GM10248 (cell line): ENCODE data around the gene TAS1R3.

Source experiments
- CTCF ChIA-PET: fragments of 300-600 bp; sonication (Branson Sonifier 250); formaldehyde crosslinking; extraction: SDS; loops from one replicate; lab custom pipeline; 2021; ENCODE audit warnings: antibody characterized with exemption; lab: Yijun Ruan, JAX
- POLR2A ChIA-PET: fragments of 350-650 bp; sonication (Branson Sonifier 250); formaldehyde crosslinking; extraction: SDS; loops from one replicate; lab custom pipeline; 2020; ENCODE audit warnings: antibody characterized with exemption; lab: Yijun Ruan, JAX
- DNase-seq: peaks from one replicate; pipeline ENCODE4 v3.0.0; 2012; ENCODE audit errors: extremely low spot score
- TF ChIP-seq, protein P1 (sequence below): IDR thresholded peaks from 2 replicates; pipeline ENCODE4 v1.5.1; 2012; ENCODE audit warnings: mild to moderate bottlenecking, low read depth; ENCODE audit errors: extremely low read depth, missing control alignments, control extremely low read depth

The TAS1R3 gene

DNA sequence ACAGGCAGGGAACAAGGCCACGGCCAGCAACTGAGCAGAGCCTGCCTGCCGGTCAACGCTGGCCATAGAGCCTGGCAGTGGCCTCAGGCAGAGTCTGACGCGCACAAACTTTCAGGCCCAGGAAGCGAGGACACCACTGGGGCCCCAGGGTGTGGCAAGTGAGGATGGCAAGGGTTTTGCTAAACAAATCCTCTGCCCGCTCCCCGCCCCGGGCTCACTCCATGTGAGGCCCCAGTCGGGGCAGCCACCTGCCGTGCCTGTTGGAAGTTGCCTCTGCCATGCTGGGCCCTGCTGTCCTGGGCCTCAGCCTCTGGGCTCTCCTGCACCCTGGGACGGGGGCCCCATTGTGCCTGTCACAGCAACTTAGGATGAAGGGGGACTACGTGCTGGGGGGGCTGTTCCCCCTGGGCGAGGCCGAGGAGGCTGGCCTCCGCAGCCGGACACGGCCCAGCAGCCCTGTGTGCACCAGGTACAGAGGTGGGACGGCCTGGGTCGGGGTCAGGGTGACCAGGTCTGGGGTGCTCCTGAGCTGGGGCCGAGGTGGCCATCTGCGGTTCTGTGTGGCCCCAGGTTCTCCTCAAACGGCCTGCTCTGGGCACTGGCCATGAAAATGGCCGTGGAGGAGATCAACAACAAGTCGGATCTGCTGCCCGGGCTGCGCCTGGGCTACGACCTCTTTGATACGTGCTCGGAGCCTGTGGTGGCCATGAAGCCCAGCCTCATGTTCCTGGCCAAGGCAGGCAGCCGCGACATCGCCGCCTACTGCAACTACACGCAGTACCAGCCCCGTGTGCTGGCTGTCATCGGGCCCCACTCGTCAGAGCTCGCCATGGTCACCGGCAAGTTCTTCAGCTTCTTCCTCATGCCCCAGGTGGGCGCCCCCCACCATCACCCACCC lies at the start of gene TAS1R3:
Gene TAS1R3 (plus strand): TSS at position 213 of the 898 bp plus-strand sequence. CDS start 66 bp downstream, at position 279.
- no peak for DNase-seq
- ChIA-PET CTCF (no interaction called here), POLR2A (interaction anchor here (0.6 kb wide), 1 partner anchor 577 kb away, joined by 4 read pairs; no protein-coding TSS in a partner anchor)

DNA sequence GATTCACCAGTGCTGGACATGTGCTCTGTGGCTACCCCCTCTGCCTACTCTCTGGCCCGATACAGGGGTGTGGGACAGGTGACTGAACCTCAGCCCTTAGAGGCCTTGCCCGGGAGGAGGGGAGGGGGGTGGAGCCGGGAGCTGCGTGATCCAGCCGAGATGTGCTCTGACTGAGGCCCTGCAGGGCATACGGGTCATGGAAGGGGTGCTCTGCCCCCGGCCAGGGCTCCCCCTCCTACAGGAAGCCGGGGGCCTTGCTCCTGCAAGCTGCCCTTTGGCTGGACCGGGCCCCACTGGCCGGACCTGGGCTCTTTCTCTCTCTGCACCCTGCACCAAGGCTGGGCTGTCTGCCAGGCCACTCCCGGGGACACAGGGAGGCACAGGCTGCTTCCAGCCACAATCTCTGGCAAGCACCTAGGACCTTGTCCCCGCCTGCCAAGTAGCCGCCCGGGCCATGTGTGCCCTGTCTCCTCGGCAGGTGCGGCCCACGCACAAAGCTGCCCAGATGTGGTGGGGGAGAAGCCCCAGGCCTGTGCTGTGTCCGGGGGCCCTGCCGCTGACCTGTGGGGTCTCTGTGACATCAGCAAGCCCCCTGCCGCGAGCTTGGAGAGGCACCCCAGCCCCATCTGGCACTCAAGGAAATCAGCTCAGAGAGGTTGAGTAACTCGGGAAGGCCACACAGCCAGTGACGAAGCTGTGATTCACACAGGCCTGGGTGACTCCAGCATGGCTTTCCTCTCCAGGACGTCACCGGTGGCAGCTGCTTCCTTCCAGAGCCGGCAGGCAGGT lies 49.4 kb upstream of the TAS1R3 start:
- TF ChIP-seq, protein P1, sequence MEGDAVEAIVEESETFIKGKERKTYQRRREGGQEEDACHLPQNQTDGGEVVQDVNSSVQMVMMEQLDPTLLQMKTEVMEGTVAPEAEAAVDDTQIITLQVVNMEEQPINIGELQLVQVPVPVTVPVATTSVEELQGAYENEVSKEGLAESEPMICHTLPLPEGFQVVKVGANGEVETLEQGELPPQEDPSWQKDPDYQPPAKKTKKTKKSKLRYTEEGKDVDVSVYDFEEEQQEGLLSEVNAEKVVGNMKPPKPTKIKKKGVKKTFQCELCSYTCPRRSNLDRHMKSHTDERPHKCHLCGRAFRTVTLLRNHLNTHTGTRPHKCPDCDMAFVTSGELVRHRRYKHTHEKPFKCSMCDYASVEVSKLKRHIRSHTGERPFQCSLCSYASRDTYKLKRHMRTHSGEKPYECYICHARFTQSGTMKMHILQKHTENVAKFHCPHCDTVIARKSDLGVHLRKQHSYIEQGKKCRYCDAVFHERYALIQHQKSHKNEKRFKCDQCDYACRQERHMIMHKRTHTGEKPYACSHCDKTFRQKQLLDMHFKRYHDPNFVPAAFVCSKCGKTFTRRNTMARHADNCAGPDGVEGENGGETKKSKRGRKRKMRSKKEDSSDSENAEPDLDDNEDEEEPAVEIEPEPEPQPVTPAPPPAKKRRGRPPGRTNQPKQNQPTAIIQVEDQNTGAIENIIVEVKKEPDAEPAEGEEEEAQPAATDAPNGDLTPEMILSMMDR: no peak
- POLR2A ChIA-PET: no interaction called here
- CTCF ChIA-PET: interaction anchor here (0.9 to 1.5 kb wide), 4 partner anchors 10 to 249 kb away, joined by 3 to 4 read pairs (median 3); no protein-coding TSS in a partner anchor
- no peak for DNase-seq

More for the DNA sequence above, at the start of gene TAS1R3:
- TF ChIP-seq, protein P1: no peak

DNA sequence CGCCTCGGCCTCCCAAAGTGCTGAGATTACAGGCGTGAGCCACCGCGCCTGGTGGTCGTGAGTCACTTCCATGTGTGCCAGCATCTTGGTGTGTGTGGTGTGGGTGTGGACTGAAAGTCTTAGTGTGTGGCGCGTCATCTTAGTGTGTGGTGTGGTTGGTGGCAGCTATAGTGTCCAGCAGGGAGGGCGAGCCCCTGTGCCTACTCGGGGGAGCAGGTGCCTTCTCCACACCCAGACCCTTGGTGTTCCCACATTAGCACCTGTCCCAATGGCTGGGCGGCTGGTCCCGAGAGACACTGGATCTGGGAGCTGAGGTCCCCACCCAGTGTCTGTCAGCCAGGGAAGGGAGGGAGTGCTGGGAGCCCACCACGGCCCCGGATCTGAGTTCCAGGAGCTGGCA lies 48.1 kb upstream of the TAS1R3 start:
- POLR2A ChIA-PET: no interaction called here
- TF ChIP-seq, protein P1: no peak
- no peak for DNase-seq
- CTCF ChIA-PET: interaction anchor here (1.7 kb wide), 1 partner anchor 161 kb away, joined by 6 read pairs; no protein-coding TSS in a partner anchor

DNA sequence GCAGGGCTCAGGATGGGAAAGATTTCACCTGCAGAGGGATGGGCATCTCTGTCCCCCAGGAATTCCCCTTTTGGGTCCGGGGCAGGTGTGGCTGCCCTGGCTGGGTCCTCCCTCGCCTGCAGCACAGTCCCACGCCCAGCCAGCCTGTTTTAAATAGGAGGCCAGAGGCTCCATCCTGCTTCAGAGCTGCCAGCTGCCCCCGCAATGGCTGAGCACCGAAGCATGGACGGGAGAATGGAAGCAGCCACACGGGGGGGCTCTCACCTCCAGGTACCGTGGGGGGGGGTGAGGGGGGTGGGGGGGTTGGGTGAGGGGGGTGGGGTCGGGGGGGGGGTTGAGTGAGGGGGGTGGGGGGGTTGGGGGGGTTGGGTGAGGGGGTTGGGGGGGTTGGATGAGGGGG lies 47.3 kb upstream of the TAS1R3 start:
- ChIA-PET CTCF (interaction anchor here (1.7 kb wide), 1 partner anchor 162 kb away, joined by 6 read pairs; no protein-coding TSS in a partner anchor), POLR2A (no interaction called here)
- TF ChIP-seq, protein P1: peak; percentile 16
- DNase-seq: peak; percentile 81

DNA sequence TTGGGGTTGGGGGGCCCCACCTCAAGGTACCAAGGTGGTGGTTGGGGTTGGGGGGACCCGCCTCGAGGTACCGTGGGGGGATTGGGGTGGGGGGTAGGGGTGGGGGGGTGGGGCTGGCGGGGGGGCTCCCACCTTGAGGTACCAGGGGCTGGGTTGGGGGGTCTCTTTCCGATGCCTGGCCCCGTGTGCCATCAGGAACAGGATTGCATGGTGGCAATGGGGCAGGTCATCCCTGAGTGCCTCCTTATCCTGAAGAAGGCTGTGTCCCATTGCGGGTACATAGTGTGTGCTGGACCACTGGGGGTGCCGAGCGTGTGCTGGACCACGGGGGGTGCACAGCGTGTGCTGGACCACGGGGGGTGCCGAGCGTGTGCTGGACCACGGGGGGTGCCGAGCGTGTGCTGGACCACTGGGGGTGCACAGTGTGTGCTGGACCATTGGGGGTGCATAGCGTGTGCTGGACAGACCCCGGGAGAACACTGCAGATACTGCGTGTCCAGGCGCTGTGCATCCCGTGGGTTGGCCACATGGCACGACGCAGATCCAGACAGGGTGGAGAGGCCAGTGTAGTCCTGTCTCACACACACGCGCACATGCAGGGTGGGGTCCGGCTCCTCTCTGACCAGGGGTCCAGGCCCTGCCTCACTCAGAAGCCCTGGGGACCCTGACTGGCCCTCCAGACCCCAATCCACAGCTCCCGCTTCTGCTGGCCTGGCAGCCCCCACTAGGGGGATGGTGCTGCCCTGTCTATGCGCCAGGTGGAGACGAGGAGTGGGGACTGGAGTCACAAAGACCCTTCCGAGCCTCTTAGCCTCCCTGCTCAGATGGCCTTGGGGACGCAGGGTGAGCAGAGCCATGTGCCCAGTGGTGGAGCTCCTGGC lies 46.6 kb upstream of the TAS1R3 start:
- no peak for DNase-seq
- TF ChIP-seq, protein P1: no peak
- CTCF ChIA-PET: interaction anchor here (1.7 kb wide), 2 partner anchors 15 to 162 kb away, joined by 5 to 6 read pairs; no protein-coding TSS in a partner anchor
- POLR2A ChIA-PET: no interaction called here

DNA sequence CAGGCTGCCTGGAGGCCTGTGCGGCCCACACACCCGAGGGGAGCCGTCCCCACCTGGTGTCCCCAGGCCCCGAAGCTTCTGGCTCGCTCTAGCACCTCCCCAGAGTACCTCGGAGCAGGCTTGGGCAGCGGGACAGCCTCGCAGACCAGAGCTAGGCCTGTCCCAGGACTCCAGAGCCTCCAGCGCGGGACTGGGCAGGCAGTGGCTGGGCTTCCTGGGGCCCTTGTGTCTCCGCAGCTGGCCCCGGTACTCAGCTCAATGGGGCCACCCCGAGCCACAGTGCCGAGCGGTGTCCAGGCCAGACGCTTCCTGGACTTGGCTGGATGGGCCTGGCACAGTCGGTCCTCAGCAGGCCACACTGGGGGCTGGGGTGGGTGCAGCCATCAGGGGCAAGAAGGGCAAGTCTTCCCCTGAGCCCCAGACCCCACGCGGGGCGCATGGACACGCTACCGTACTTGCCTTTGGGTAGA lies 45.9 kb upstream of the TAS1R3 start:
- no peak for DNase-seq
- POLR2A ChIA-PET: no interaction called here
- TF ChIP-seq, protein P1: no peak
- CTCF ChIA-PET: interaction anchor here (1.7 kb wide), 1 partner anchor 15 kb away, joined by 5 read pairs; no protein-coding TSS in a partner anchor
